BE2C (cell line): ENCODE data around the gene IAPP.
"Not testable (repeated sequence)": the region's sequence is repeated elsewhere in the genome, so short reads cannot be mapped to it uniquely, and the experiment has no call there.

ENCODE experiments used
- DNase-seq: peaks from one replicate; pipeline ENCODE4 v3.0.0-alpha.2; 2020
- H3K27me3 ChIP-seq: fragments of 250-450 bp; sonication (Bioruptor Pico); 2 replicates; pipeline ENCODE4 v1.5.1; 2020; ENCODE audit warnings: mild to moderate bottlenecking
- H3K36me3 ChIP-seq: fragments of 250-450 bp; sonication (Bioruptor Pico); 2 replicates; pipeline ENCODE4 v1.5.1; 2020; ENCODE audit warnings: mild to moderate bottlenecking
- H3K4me1 ChIP-seq: fragments of 250-450 bp; sonication (Bioruptor Pico); 2 replicates; pipeline ENCODE4 v1.5.1; 2020
- H3K4me3 ChIP-seq: 2 replicates; pipeline ENCODE4 v1.5.1; 2011; ENCODE audit warnings: low read depth, low read length
- H3K9me3 ChIP-seq: fragments of 250-450 bp; sonication (Bioruptor Pico); 2 replicates; pipeline ENCODE4 v1.5.1; 2020
- TF ChIP-seq, protein P1 (sequence below): IDR thresholded peaks from 2 replicates; pipeline ENCODE4 v1.5.1; 2012; ENCODE audit warnings: mild to moderate bottlenecking, low read depth, low read length

Gene IAPP

GRCh38 chr12:21392384-21392783 is 19.7 kb downstream of the IAPP start:
- TF ChIP-seq, protein P1, sequence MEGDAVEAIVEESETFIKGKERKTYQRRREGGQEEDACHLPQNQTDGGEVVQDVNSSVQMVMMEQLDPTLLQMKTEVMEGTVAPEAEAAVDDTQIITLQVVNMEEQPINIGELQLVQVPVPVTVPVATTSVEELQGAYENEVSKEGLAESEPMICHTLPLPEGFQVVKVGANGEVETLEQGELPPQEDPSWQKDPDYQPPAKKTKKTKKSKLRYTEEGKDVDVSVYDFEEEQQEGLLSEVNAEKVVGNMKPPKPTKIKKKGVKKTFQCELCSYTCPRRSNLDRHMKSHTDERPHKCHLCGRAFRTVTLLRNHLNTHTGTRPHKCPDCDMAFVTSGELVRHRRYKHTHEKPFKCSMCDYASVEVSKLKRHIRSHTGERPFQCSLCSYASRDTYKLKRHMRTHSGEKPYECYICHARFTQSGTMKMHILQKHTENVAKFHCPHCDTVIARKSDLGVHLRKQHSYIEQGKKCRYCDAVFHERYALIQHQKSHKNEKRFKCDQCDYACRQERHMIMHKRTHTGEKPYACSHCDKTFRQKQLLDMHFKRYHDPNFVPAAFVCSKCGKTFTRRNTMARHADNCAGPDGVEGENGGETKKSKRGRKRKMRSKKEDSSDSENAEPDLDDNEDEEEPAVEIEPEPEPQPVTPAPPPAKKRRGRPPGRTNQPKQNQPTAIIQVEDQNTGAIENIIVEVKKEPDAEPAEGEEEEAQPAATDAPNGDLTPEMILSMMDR, result no peak
- Histone ChIP-seq H3K4me1 (no peaks in the 10 kb centered on the region), H3K36me3 (no peaks in the 10 kb centered on the region), H3K27me3 (no peaks in the 10 kb centered on the region), H3K4me3 (no peak overlapping the region), H3K9me3 (no peaks in the 10 kb centered on the region)
- no peak for DNase-seq

- H3K27me3 ChIP-seq, H3K36me3 ChIP-seq, H3K9me3 ChIP-seq, H3K4me3 ChIP-seq, DNase-seq, H3K4me1 ChIP-seq: not testable (repeated sequence)
Measured at GRCh38 chr12:21394828-21395626, 22.3 kb downstream of the IAPP start.

DNA sequence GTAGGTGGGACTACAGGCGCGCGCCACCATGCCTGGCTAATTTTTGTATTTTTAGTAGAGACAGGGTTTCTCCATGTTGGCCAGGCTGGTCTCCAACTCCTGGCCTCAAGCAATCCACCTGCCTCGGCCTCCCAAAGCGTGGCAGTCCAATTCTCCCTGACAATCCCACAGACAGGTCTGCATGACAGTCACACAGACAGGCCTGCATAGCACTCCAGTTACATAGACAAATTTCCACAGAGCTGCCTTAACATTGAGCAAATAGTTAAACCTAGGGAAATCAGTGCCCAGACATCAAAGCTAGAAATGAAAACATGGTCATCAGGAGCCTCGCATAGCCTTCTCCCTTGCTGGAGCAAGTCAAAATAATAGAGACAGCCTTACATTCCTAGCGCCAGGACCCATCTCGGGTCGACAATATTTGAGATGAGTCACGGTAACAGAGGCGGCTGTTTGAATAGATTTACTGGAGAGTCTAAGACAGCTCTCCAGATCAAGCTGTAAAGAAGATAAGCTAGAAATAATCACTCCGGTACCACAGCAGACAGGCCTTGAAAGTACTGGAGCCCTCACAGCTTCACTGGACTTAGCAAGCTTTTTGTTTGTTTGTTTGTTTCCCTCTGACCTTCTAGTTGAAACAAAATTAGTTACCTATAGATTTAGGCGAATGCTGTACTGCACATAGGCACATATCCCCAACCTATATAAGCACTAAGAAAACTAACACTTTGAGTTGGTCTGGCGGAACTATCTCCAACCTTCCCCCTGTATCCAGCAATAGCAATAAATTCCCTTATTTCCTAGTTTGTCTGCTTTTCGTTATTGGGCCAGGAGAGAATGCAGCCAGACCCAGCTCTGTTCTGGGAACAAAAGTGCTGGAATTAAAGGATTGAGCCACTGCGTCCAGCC is 40.9 kb downstream of the IAPP start:
- no peak for DNase-seq
- TF ChIP-seq, protein P1, result no peak
- Histone ChIP-seq H3K36me3 (no peaks in the 10 kb centered on the region), H3K4me3 (no peak overlapping the region), H3K9me3 (no peaks in the 10 kb centered on the region), H3K4me1 (no peaks in the 10 kb centered on the region), H3K27me3 (peaks cover 6% of the 10 kb centered on the region; the same call in 1 of the 2 replicates)

DNA sequence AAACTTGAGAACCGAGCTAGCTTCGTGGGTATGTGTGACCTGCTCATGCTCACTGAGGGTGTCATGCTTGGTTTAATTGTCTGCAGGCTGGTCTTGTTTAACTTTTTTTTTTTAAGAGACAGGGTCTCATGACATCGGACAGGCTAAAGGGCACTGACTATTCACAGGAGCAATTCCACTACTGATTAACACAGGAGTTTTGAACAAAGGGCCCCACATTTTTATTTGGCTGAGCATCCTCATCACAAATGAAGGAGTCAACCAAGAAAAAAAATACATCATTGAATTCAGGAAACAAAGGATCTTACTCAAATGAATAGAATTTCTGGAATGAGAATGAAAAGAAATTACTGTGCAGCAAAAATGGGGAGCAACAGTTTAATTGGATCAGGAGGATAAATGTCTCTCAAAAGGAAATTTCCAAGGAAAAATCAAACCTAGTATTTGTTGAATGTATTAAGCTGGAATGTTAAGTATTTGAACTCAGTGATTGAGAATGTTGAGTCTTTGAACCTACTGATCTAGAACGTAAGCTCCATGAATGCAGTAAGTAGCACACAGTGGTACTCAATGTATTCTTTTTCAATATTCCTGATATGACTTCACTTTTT is 43.9 kb downstream of the IAPP start:
- Histone ChIP-seq H3K9me3 (no peaks in the 10 kb centered on the region), H3K4me3 (no peak overlapping the region), H3K4me1 (no peaks in the 10 kb centered on the region), H3K36me3 (no peaks in the 10 kb centered on the region), H3K27me3 (peaks cover 6% of the 10 kb centered on the region; the same call in 1 of the 2 replicates)
- TF ChIP-seq, protein P1, result no peak
- DNase-seq, result no peak

DNA sequence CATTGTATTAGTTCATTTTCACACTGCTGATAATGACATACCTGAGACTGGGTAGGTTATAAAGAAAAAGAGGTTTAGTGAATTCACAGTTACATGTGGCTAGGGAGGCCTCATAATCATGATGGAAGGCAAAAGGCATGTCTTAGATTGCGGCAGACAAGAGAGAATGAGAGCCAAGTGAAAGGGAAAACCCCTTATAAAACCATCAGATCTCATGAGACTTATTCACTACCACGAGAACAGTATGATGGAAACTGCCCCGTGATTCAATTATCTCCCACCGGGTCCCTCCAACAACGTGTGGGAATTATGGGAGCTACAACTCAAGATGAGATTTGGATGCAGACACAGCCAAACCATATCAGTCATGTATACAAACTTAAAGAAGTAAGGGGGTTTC is 45.7 kb downstream of the IAPP start:
- not testable (repeated sequence) for H3K9me3 ChIP-seq, H3K4me3 ChIP-seq, DNase-seq, H3K36me3 ChIP-seq, H3K4me1 ChIP-seq, H3K27me3 ChIP-seq

- DNase-seq, H3K36me3 ChIP-seq, H3K9me3 ChIP-seq, H3K4me1 ChIP-seq, H3K27me3 ChIP-seq, H3K4me3 ChIP-seq: not testable (repeated sequence)
Measured at GRCh38 chr12:21419009-21419699, 46.5 kb downstream of the IAPP start.

GRCh38 chr12:21428241-21428640 is 55.5 kb downstream of the IAPP start:
- TF ChIP-seq, protein P1, result no peak
- Histone ChIP-seq H3K4me3 (no peak overlapping the region), H3K36me3 (no peaks in the 10 kb centered on the region), H3K9me3 (no peaks in the 10 kb centered on the region), H3K27me3 (no peaks in the 10 kb centered on the region), H3K4me1 (no peaks in the 10 kb centered on the region)
- no peak for DNase-seq
